SK-N-SH (cell line): Measurements from ENCODE around the gene EPB41L3.
"Not testable (repeated sequence)": the region's sequence is repeated elsewhere in the genome, so short reads cannot be mapped to it uniquely, and the experiment has no call there.

Experiments
- CTCF ChIP-seq: fragments of 200-600 bp; sonication (generic); IDR thresholded peaks from 2 replicates; pipeline ENCODE4 v1.6.1; 2017; ENCODE audit warnings: antibody characterized with exemption, mild to moderate bottlenecking, moderate library complexity
- EP300 ChIP-seq, 2 experiments: IDR thresholded peaks; 2 replicates each; pipeline versions ENCODE4 v1.4.0 to v1.6.1; 2012; ENCODE audit warnings: borderline replicate concordance in 1 of 2, low read depth in 1 of 2, low read length in 1 of 2
- FOXM1 ChIP-seq: IDR thresholded peaks from 2 replicates; pipeline ENCODE4 v1.4.0; 2012; ENCODE audit warnings: low read depth, mild to moderate bottlenecking
- MAX ChIP-seq: IDR thresholded peaks from 2 replicates; pipeline ENCODE4 v1.4.0; 2012; ENCODE audit warnings: low read depth
- POLR2AphosphoS5 ChIP-seq: IDR thresholded peaks from 2 replicates; pipeline ENCODE4 v1.6.1; 2012; ENCODE audit warnings: low read depth, low read length
- TEAD4 ChIP-seq: IDR thresholded peaks from 2 replicates; pipeline ENCODE4 v1.4.0; 2012; ENCODE audit warnings: mild to moderate bottlenecking, borderline replicate concordance; ENCODE audit not compliant: insufficient read depth

GRCh38 chr18:5488044-5488443 is 55.8 kb downstream of the EPB41L3 start:
- TF ChIP-seq CTCF; TEAD4; POLR2AphosphoS5; MAX; EP300 (IDR thresholded peaks at IDR 0.05; ENCODE audit: borderline replicate concordance in 1 of 2, low read depth in 1 of 2, low read length in 1 of 2); FOXM1: not testable (repeated sequence)
